SW480 (cell line): Measurements from ENCODE around the gene CNBP.

Experiments used
- DNase-seq: peaks from one replicate; pipeline ENCODE4 v3.0.0-alpha.2; 2016; ENCODE audit warnings: low spot score

The CNBP gene

GRCh38 chr3:129131465-129132088, 52.1 kb downstream of the CNBP start:
- no peak for DNase-seq

- no peak for DNase-seq
Observed at GRCh38 chr3:129130291-129130813, 53.3 kb downstream of the CNBP start.

- no peak for DNase-seq
Observed at GRCh38 chr3:129128357-129129155, 55.1 kb downstream of the CNBP start.

- no peak for DNase-seq
Observed at GRCh38 chr3:129126726-129127280, 56.9 kb downstream of the CNBP start.

GRCh38 chr3:129123314-129124060, 60.2 kb downstream of the CNBP start:
- peak; percentile 85 for DNase-seq

GRCh38 chr3:129122412-129123011, 61.2 kb downstream of the CNBP start:
- DNase-seq = peak; percentile 23

- DNase-seq = peak; percentile 77
Observed at GRCh38 chr3:129121792-129122411, 61.8 kb downstream of the CNBP start, which contains the start of gene RAB43. TSS of gene RAB43 (minus strand) at chr3:129121804. CDS start at chr3:129121489, 315 bp downstream.

GRCh38 chr3:129121016-129121791, 62.5 kb downstream of the CNBP start:
- DNase-seq = no peak

- peak; percentile 90 for DNase-seq
Observed at GRCh38 chr3:129120254-129121004, 63.3 kb downstream of the CNBP start.

GRCh38 chr3:129119365-129120100, 64.2 kb downstream of the CNBP start:
- peak; percentile 47 for DNase-seq

- DNase-seq = no peak
Observed at GRCh38 chr3:129118745-129119144, 65.0 kb downstream of the CNBP start.
